GM21367 (cell line): Measurements from ENCODE around the gene GADD45G.

Source experiments
- ATAC-seq: cut with Tn5 transposase; IDR thresholded peaks from one replicate; pipeline ENCODE4 v1.9.1; 2021; ENCODE audit not compliant: unreplicated experiment

Gene GADD45G

GRCh38 chr9:89628601-89629000 is 23.8 kb downstream of the GADD45G start:
- no peak for ATAC-seq

GRCh38 chr9:89629081-89629976 is 24.5 kb downstream of the GADD45G start:
- no peak for ATAC-seq

- ATAC-seq, result no peak
Measured at GRCh38 chr9:89630508-89630907, 25.7 kb downstream of the GADD45G start.

GRCh38 chr9:89631384-89631783 is 26.6 kb downstream of the GADD45G start:
- ATAC-seq, result no peak

GRCh38 chr9:89632192-89632733 is 27.5 kb downstream of the GADD45G start:
- no peak for ATAC-seq

GRCh38 chr9:89632736-89633135 is 27.9 kb downstream of the GADD45G start:
- ATAC-seq, result no peak

GRCh38 chr9:89633404-89633803 is 28.6 kb downstream of the GADD45G start:
- ATAC-seq, result no peak

- no peak for ATAC-seq
Measured at GRCh38 chr9:89633920-89634319, 29.1 kb downstream of the GADD45G start.

- ATAC-seq, result no peak
Measured at GRCh38 chr9:89634995-89635742, 30.4 kb downstream of the GADD45G start.

- no peak for ATAC-seq
Measured at GRCh38 chr9:89635816-89636215, 31.0 kb downstream of the GADD45G start.

- ATAC-seq, result no peak
Measured at GRCh38 chr9:89637787-89638186, 33.0 kb downstream of the GADD45G start.

- ATAC-seq, result no peak
Measured at GRCh38 chr9:89638359-89638758, 33.5 kb downstream of the GADD45G start.

GRCh38 chr9:89638893-89639292 is 34.1 kb downstream of the GADD45G start:
- no peak for ATAC-seq

- no peak for ATAC-seq
Measured at GRCh38 chr9:89639367-89639795, 34.6 kb downstream of the GADD45G start.

GRCh38 chr9:89639961-89640360 is 35.1 kb downstream of the GADD45G start:
- ATAC-seq, result no peak

GRCh38 chr9:89640361-89640760 is 35.5 kb downstream of the GADD45G start:
- ATAC-seq, result no peak

- ATAC-seq, result no peak
Measured at GRCh38 chr9:89640801-89641200, 36.0 kb downstream of the GADD45G start.

- no peak for ATAC-seq
Measured at GRCh38 chr9:89641980-89642379, 37.2 kb downstream of the GADD45G start.

- ATAC-seq, result no peak
Measured at GRCh38 chr9:89642789-89643188, 38.0 kb downstream of the GADD45G start.

GRCh38 chr9:89646189-89646939 is 41.6 kb downstream of the GADD45G start:
- ATAC-seq, result no peak
